ENCODE measurements around the gene CD101.

CD101 gene

DNA sequence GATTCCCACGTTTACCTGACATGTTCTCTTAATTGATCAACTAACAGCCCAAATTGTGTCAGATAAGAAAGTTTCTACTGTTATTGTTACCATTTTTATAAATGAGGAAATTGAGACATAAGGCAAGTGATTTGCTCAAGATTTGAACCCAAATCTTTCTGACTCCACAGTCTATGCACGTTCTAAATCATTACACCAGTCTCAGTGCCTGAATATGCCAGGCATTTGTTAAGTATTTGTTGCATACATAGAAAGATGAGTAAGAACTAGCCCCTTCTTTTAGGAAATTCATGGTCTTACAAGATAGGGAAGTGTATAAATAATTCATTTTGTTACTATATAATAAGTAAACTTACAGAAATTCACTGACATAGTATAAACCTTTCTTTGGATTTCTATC, 7.1 kb upstream of the CD101 start:
- Histone ChIP-seq H3K36me3 (ENCODE audit: insufficient read depth, low read length) (no peaks in the 10 kb centered on the region), H3K4me2 (ENCODE audit: insufficient read depth, low read length) (no peak overlapping the region), H3K9me3 (ENCODE audit: insufficient read depth, low read length, severe bottlenecking) (no peaks in the 10 kb centered on the region), H3K4me3 (ENCODE audit: low read depth in 1 of 2, low read length in 2 of 2) (no peak overlapping the region), H4K20me1 (ENCODE audit: insufficient read depth, low read length) (no peaks in the 10 kb centered on the region), H3K4me1 (ENCODE audit: insufficient read depth, low read length) (no peaks in the 10 kb centered on the region), H2AFZ (ENCODE audit: low read depth, low read length) (no peak overlapping the region), H3K27me3 (ENCODE audit: insufficient read depth, low read length, poor library complexity) (no peaks in the 10 kb centered on the region), H3K79me2 (ENCODE audit: insufficient read depth, low read length) (no peaks in the 10 kb centered on the region), H3K27ac (ENCODE audit: low read length) (no peak overlapping the region), H3K9ac (ENCODE audit: low read depth, low read length) (no peak overlapping the region)
- ATAC-seq (ENCODE audit: insufficient read depth, low read depth) (no peak), DNase-seq (no peak)
- TF ChIP-seq EZH2 (IDR thresholded peaks at IDR 0.05; ENCODE audit: borderline replicate concordance, low read depth, low read length, severe bottlenecking), result no peak
- TF ChIP-seq, protein P1, sequence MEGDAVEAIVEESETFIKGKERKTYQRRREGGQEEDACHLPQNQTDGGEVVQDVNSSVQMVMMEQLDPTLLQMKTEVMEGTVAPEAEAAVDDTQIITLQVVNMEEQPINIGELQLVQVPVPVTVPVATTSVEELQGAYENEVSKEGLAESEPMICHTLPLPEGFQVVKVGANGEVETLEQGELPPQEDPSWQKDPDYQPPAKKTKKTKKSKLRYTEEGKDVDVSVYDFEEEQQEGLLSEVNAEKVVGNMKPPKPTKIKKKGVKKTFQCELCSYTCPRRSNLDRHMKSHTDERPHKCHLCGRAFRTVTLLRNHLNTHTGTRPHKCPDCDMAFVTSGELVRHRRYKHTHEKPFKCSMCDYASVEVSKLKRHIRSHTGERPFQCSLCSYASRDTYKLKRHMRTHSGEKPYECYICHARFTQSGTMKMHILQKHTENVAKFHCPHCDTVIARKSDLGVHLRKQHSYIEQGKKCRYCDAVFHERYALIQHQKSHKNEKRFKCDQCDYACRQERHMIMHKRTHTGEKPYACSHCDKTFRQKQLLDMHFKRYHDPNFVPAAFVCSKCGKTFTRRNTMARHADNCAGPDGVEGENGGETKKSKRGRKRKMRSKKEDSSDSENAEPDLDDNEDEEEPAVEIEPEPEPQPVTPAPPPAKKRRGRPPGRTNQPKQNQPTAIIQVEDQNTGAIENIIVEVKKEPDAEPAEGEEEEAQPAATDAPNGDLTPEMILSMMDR (IDR thresholded peaks at IDR 0.05; ENCODE audit: borderline replicate concordance, extremely low read depth, low read length, poor library complexity, severe bottlenecking), result no peak

- Histone ChIP-seq H3K27me3 (ENCODE audit: insufficient read depth, low read length, poor library complexity) (no peaks in the 10 kb centered on the region), H2AFZ (ENCODE audit: low read depth, low read length) (no peak overlapping the region), H3K27ac (ENCODE audit: low read length) (no peak overlapping the region), H3K4me2 (ENCODE audit: insufficient read depth, low read length) (no peak overlapping the region), H3K4me3 (ENCODE audit: low read depth in 1 of 2, low read length in 2 of 2) (no peak overlapping the region), H3K79me2 (ENCODE audit: insufficient read depth, low read length) (no peaks in the 10 kb centered on the region), H3K9me3 (ENCODE audit: insufficient read depth, low read length, severe bottlenecking) (no peaks in the 10 kb centered on the region), H3K9ac (ENCODE audit: low read depth, low read length) (no peak overlapping the region), H3K36me3 (ENCODE audit: insufficient read depth, low read length) (no peaks in the 10 kb centered on the region), H4K20me1 (ENCODE audit: insufficient read depth, low read length) (no peaks in the 10 kb centered on the region), H3K4me1 (ENCODE audit: insufficient read depth, low read length) (no peaks in the 10 kb centered on the region)
- ATAC-seq (ENCODE audit: insufficient read depth, low read depth) (no peak), DNase-seq (no peak)
- no peak for TF ChIP-seq EZH2 (IDR thresholded peaks at IDR 0.05; ENCODE audit: borderline replicate concordance, low read depth, low read length, severe bottlenecking)
- TF ChIP-seq, protein P1 (IDR thresholded peaks at IDR 0.05; ENCODE audit: borderline replicate concordance, extremely low read depth, low read length, poor library complexity, severe bottlenecking), result no peak
These were observed 4.5 kb upstream of the CD101 start for GRCh38 chr1:116997066-116997465.

- Histone ChIP-seq H2AFZ (ENCODE audit: low read depth, low read length) (no peak overlapping the region), H3K79me2 (ENCODE audit: insufficient read depth, low read length) (no peaks in the 10 kb centered on the region), H3K9me3 (ENCODE audit: insufficient read depth, low read length, severe bottlenecking) (no peaks in the 10 kb centered on the region), H3K36me3 (ENCODE audit: insufficient read depth, low read length) (no peaks in the 10 kb centered on the region), H4K20me1 (ENCODE audit: insufficient read depth, low read length) (no peaks in the 10 kb centered on the region), H3K4me1 (ENCODE audit: insufficient read depth, low read length) (no peaks in the 10 kb centered on the region), H3K27ac (ENCODE audit: low read length) (no peak overlapping the region), H3K4me2 (ENCODE audit: insufficient read depth, low read length) (no peak overlapping the region), H3K9ac (ENCODE audit: low read depth, low read length) (no peak overlapping the region), H3K4me3 (ENCODE audit: low read depth in 1 of 2, low read length in 2 of 2) (no peak overlapping the region), H3K27me3 (ENCODE audit: insufficient read depth, low read length, poor library complexity) (no peaks in the 10 kb centered on the region)
- DNase-seq, result no peak
- TF ChIP-seq, protein P1 (IDR thresholded peaks at IDR 0.05; ENCODE audit: borderline replicate concordance, extremely low read depth, low read length, poor library complexity, severe bottlenecking), result no peak
- no peak for TF ChIP-seq EZH2 (IDR thresholded peaks at IDR 0.05; ENCODE audit: borderline replicate concordance, low read depth, low read length, severe bottlenecking)
- ATAC-seq (ENCODE audit: insufficient read depth, low read depth), result no peak
These were observed 3.9 kb upstream of the CD101 start for GRCh38 chr1:116997636-116998035.

DNA sequence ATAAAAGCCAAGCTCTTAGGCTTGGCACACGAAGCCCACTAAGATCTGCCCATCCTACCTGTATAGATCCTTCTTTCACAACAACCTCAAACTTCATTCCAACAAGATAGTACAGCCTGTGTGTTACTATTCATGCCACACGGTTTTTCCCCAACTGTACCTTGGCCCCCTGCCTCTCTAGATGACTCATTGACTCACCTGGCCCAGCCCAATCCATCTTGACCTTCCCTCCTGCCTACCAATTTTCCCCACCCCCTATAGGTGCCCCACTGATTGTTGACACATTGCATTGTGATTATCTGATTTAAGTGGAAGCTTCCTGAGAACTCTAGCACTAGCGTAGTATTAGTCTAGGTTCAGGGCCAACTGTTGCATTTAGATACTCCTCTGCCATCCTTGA, 2.0 kb upstream of the CD101 start:
- no peaks in the 10 kb centered on the region for H3K36me3 ChIP-seq (ENCODE audit: insufficient read depth, low read length)
- H3K27me3 ChIP-seq (ENCODE audit: insufficient read depth, low read length, poor library complexity), result no peaks in the 10 kb centered on the region
- no peak overlapping the region for H2AFZ ChIP-seq (ENCODE audit: low read depth, low read length)
- DNase-seq (no peak), ATAC-seq (ENCODE audit: insufficient read depth, low read depth) (no peak)
- no peak overlapping the region for H3K4me2 ChIP-seq (ENCODE audit: insufficient read depth, low read length)
- H3K9me3 ChIP-seq (ENCODE audit: insufficient read depth, low read length, severe bottlenecking), result no peaks in the 10 kb centered on the region
- H3K9ac ChIP-seq (ENCODE audit: low read depth, low read length), result no peak overlapping the region
- H3K4me1 ChIP-seq (ENCODE audit: insufficient read depth, low read length), result no peaks in the 10 kb centered on the region
- H3K27ac ChIP-seq (ENCODE audit: low read length), result no peak overlapping the region
- no peak for TF ChIP-seq EZH2 (IDR thresholded peaks at IDR 0.05; ENCODE audit: borderline replicate concordance, low read depth, low read length, severe bottlenecking)
- TF ChIP-seq, protein P1 (IDR thresholded peaks at IDR 0.05; ENCODE audit: borderline replicate concordance, extremely low read depth, low read length, poor library complexity, severe bottlenecking), result no peak
- H4K20me1 ChIP-seq (ENCODE audit: insufficient read depth, low read length), result no peaks in the 10 kb centered on the region
- H3K4me3 ChIP-seq (ENCODE audit: low read depth in 1 of 2, low read length in 2 of 2), result no peak overlapping the region
- H3K79me2 ChIP-seq (ENCODE audit: insufficient read depth, low read length), result no peaks in the 10 kb centered on the region

Measured in DND-41 (cell line).